OCI-LY3 (cell line): ENCODE measurements around the gene ERAP2.

ENCODE experiments used
- H2AFZ ChIP-seq: fragments of 200-600, 300-600 bp; shearing (Covaris generic); 2 replicates; pipeline ENCODE4 v1.6.0; 2014; ENCODE audit warnings: antibody characterized with exemption, low read depth, low read length
- H3K27ac ChIP-seq: fragments of 200-600, 300-600 bp; sonication (generic); 2 replicates; pipeline ENCODE4 v1.5.1; 2014; ENCODE audit warnings: mild to moderate bottlenecking, low read length, moderate library complexity, mixed read lengths
- H3K27me3 ChIP-seq: fragments of 200-600, 300-600 bp; sonication (generic); 2 replicates; pipeline ENCODE4 v1.6.1; 2014; ENCODE audit warnings: low read depth, low read length, mixed read lengths
- H3K36me3 ChIP-seq: fragments of 200-600, 300-600 bp; sonication (generic); replicated peaks from 2 replicates; pipeline ENCODE3; 2014; ENCODE audit warnings: low read depth, low read length, mixed read lengths
- H3K4me1 ChIP-seq: fragments of 300-600, 200-600 bp; sonication (generic); 2 replicates; pipeline ENCODE4 v1.6.1; 2014; ENCODE audit warnings: low read length, mixed read lengths
- H3K4me2 ChIP-seq: fragments of 200-600, 300-600 bp; sonication (generic); 2 replicates; pipeline ENCODE4 v1.6.1; 2014; ENCODE audit warnings: low read length, mixed read lengths
- H3K4me3 ChIP-seq: fragments of 300-600, 200-600 bp; sonication (generic); 2 replicates; pipeline ENCODE4 v1.5.1; 2014; ENCODE audit warnings: antibody characterized with exemption, mild to moderate bottlenecking, low read length, moderate library complexity
- H3K79me2 ChIP-seq: fragments of 300-600, 200-600 bp; shearing (Covaris generic); 2 replicates; pipeline ENCODE4 v1.6.1; 2014; ENCODE audit warnings: mild to moderate bottlenecking, low read length, mixed read lengths
- H3K9ac ChIP-seq: fragments of 300-600, 200-600 bp; shearing (Covaris generic); 2 replicates; pipeline ENCODE4 v1.6.0; 2014; ENCODE audit warnings: mild to moderate bottlenecking, low read length, moderate library complexity
- H3K9me3 ChIP-seq: fragments of 200-600, 300-600 bp; shearing (Covaris generic); 2 replicates; pipeline ENCODE4 v1.6.1; 2014; ENCODE audit warnings: low read length, mixed read lengths; ENCODE audit not compliant: insufficient read depth
- H4K20me1 ChIP-seq: fragments of 200-600, 300-600 bp; sonication (generic); 2 replicates; pipeline ENCODE4 v1.6.1; 2016; ENCODE audit warnings: low read length, mixed read lengths; ENCODE audit not compliant: insufficient read depth
- EZH2phosphoT487 ChIP-seq: fragments of 200-600 bp; shearing (Covaris generic); IDR thresholded peaks from 2 replicates; pipeline ENCODE4 v1.6.1; 2018; ENCODE audit warnings: antibody characterized with exemption, mixed run types, low read depth
- TF ChIP-seq, protein P1 (sequence below): fragments of 200-600, 300-600 bp; sonication (generic); IDR thresholded peaks from 2 replicates; pipeline ENCODE4 v1.5.1; 2014; ENCODE audit warnings: antibody characterized with exemption, low read length, low read depth

Gene ERAP2

DNA sequence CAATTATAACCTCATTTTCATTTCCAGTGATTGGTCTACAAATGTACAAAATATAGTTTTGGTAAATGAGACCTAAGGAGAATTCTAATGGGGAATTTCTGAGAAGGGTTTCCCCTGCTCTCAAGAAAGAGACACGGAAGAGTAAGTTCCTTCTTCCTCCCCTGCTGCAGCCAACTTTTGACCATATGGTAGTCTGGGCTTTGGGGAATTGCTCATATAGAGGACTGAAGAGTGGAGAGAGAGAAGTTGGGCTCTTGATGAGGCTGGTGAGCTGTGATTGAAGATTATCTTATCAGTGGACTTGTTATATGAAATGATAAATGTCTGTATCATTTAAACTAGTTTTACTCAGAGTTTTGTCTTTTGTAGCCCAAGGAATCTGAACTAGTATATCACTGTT lies 55.3 kb downstream of the ERAP2 start:
- Histone ChIP-seq H3K36me3 (no peaks in the 10 kb centered on the region), H3K27me3 (no peaks in the 10 kb centered on the region), H3K4me1 (peaks cover 37% of the 10 kb centered on the region), H4K20me1 (no peaks in the 10 kb centered on the region), H3K9ac (0 out of 2 replicates have a peak overlapping the region, but pooled peaks have one; percentile 7), H3K9me3 (peaks cover 2% of the 10 kb centered on the region; the same call in 1 of the 2 replicates), H3K79me2 (peaks cover 26% of the 10 kb centered on the region), H3K4me2 (peak overlapping the region; percentile 94), H2AFZ (no peak overlapping the region), H3K4me3 (peak overlapping the region; percentile 98), H3K27ac (peak overlapping the region; percentile 12)
- TF ChIP-seq, protein P1, sequence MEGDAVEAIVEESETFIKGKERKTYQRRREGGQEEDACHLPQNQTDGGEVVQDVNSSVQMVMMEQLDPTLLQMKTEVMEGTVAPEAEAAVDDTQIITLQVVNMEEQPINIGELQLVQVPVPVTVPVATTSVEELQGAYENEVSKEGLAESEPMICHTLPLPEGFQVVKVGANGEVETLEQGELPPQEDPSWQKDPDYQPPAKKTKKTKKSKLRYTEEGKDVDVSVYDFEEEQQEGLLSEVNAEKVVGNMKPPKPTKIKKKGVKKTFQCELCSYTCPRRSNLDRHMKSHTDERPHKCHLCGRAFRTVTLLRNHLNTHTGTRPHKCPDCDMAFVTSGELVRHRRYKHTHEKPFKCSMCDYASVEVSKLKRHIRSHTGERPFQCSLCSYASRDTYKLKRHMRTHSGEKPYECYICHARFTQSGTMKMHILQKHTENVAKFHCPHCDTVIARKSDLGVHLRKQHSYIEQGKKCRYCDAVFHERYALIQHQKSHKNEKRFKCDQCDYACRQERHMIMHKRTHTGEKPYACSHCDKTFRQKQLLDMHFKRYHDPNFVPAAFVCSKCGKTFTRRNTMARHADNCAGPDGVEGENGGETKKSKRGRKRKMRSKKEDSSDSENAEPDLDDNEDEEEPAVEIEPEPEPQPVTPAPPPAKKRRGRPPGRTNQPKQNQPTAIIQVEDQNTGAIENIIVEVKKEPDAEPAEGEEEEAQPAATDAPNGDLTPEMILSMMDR, result no peak
- TF ChIP-seq EZH2phosphoT487, result no peak

DNA sequence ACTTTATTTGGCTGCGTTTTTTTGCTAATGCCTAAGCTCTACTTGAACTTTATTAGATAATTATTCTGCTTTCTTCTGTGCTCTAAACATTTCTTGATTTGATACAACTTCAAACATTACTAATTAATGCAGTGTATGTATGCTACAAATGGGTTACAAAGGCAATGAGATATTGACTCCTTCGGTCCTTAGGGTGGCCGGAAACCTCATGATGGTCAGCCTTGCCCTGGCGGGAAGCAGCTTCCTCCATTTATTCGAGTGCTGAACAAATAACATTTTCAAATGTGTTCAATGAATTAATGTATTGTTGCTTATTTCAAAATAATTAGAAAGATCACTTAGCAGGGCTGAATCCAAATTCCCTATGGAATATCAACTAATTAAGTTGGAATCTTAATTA lies 55.7 kb downstream of the ERAP2 start:
- Histone ChIP-seq H3K9me3 (peaks cover 2% of the 10 kb centered on the region; the same call in 1 of the 2 replicates), H3K36me3 (no peaks in the 10 kb centered on the region), H3K9ac (0 out of 2 replicates have a peak overlapping the region, but pooled peaks have one; percentile 99), H3K4me2 (peak overlapping the region; percentile 94), H3K79me2 (peaks cover 31% of the 10 kb centered on the region), H3K27ac (peak overlapping the region; percentile 12), H2AFZ (no peak overlapping the region), H3K4me1 (peaks cover 37% of the 10 kb centered on the region), H3K27me3 (no peaks in the 10 kb centered on the region), H3K4me3 (peak overlapping the region; percentile 98), H4K20me1 (0 out of 2 replicates have a peak, but pooled peaks cover under 1% of the 10 kb centered on the region)
- TF ChIP-seq EZH2phosphoT487, result no peak
- TF ChIP-seq, protein P1, result no peak

DNA sequence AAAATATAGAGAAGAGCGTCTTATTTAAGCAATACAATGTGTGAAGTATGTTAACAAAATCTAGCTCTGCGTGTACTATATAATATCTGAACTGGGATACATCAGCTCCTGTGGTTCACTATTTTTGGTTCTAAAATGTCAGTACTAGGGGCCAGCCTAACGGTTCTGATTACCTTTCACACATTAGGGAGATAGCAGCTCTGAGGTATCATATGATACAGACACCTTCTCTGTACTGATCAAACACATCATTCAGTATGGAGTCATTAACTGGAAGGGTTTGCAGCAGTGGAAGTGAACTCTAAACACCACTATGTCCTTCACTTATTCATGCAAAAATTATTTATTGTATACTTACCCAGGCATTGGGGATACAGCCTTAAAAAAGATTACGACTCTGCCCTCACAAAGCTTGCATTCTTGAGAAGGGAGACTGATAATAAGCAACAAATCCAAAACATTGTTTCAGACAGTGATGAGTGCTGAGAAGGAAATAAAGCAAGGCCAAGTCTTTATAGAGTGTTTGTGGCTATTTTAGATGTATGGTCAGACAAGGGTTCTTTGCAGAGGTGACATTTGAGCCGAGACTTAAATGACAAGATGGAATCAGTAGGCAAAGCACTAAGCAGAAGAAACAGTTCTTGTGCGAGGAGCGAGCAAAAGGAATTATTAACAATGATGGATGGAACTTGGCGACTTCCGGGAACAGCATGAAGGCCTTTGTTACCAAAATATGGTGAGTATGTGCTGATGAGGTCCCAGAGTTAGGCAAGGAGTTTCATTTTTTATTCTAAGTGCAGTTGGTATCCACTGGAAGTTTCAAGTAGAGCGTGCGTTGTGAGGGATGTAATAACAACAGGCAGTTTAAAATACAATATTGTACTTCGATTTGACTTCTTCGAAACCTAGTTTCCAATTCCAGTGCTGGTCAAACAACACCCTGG lies 57.7 kb downstream of the ERAP2 start:
- H3K9me3 ChIP-seq, result peaks cover 2% of the 10 kb centered on the region; the same call in 1 of the 2 replicates

More for the DNA sequence above, 57.7 kb downstream of the ERAP2 start:
- peaks cover 54% of the 10 kb centered on the region for H3K4me1 ChIP-seq
- no peak for TF ChIP-seq EZH2phosphoT487
- TF ChIP-seq, protein P1, result no peak
- H3K36me3 ChIP-seq, result peaks cover 4% of the 10 kb centered on the region
- peak overlapping the region; percentile 94 for H3K4me2 ChIP-seq
- peak overlapping the region; percentile 98 for H3K27ac ChIP-seq
- no peaks in the 10 kb centered on the region for H3K27me3 ChIP-seq
- peak overlapping the region; percentile 99 for H3K9ac ChIP-seq
- peaks cover 51% of the 10 kb centered on the region for H3K79me2 ChIP-seq
- H4K20me1 ChIP-seq, result peaks cover 18% of the 10 kb centered on the region
- peak overlapping the region; percentile 67 for H2AFZ ChIP-seq
- H3K4me3 ChIP-seq, result peak overlapping the region; percentile 98
